Stimulated activated naive CD4-positive, alpha-beta T cell treated with Interleukin-2 at 50 U/mL for 16 hours (primary cell): Measurements from ENCODE around the gene MYO5A.
A peak's percentile ranks its signal among the peaks of the same experiment; 100 is the strongest.
"Not testable (repeated sequence)": the region's sequence is repeated elsewhere in the genome, so short reads cannot be mapped to it uniquely, and the experiment has no call there.

ENCODE experiments used
- DNase-seq: peaks from one replicate; lab custom pipeline; 2025; lab: John Stamatoyannopoulos, UW

MYO5A gene

GRCh38 chr15:52417957-52418356 is 110.7 kb downstream of the MYO5A start:
- DNase-seq = no peak

- no peak for DNase-seq
Measured at GRCh38 chr15:52417521-52417920, 111.2 kb downstream of the MYO5A start.

- not testable (repeated sequence) for DNase-seq
Measured at GRCh38 chr15:52416566-52416965, 112.1 kb downstream of the MYO5A start.

DNA sequence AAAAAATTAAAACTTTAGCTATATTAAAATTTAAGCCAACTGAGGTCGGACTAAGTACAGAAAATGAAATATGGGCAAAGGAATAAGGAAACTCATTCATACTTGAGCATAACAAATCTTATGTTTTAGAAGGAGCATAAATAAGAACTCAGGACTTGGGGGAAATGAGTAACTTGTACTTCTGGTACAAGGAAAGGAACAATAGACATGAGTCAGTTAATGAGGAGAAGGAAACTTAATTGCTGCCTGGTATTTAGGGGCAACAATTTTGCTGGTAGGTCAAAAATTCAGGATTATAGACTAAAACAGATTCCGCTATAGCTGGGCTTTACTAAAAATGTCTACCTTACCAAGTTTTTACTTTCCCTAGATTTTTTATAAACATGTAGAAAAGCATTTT is 113.1 kb downstream of the MYO5A start:
- DNase-seq = no peak

DNA sequence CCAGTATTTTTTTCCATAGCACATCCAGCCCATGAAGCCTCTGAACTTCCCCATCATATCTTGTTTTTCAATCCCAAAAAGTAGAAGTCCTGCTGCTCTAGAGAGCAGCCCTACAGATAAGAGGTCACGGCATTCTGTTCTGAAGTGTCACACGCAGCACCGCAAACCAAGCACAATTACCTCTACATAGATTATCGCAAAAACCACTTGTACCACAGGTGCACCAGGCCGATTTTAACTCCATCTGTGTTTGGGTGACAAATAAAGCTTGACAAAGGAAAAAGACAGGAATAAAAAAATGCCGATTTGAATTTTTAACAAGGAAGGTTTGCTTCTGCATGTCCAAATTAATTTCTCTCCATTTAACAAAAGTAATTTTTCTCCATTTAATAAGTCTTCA is 113.7 kb downstream of the MYO5A start:
- DNase-seq = no peak

DNA sequence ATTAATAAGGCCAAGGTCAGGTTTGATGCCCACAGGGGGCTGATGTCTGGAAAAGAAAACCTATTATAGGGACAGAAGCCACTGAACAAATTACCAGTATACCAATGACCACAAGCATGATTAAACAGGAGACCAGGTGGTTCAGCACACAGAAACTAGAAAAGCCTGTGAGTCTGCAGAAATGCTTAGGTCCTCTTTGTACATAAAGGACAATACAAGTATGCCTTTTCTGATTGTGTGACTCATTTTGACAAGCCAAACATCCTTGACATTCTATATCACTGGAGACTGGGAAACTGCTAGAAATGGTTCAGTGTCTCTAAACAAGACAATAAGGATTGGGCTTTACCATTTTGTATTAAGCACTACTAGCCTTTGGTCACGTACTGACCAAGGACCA is 119.9 kb downstream of the MYO5A start:
- DNase-seq = no peak

- DNase-seq = no peak
Measured at GRCh38 chr15:52407374-52407773, 121.3 kb downstream of the MYO5A start.

- no peak for DNase-seq
Measured at GRCh38 chr15:52406601-52407000, 122.1 kb downstream of the MYO5A start.

DNA sequence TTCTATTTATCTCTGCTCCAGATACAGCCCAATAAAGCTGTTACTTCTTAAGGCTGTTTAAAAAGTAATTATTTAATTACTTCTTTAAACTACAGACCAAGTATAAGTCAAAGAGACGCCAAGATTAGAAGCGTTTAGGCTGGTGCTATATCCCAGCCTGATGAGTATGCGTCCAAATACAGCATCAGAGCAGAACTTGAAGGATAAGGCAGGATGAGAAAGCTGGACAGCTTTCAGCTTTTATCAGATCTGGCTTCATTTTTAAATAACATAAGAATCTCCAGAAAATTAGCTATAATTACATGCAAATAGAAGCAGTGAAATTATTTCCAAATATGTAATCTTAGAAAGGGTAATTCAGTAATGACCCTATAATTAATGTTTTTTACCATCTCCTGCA is 122.8 kb downstream of the MYO5A start:
- no peak for DNase-seq

DNA sequence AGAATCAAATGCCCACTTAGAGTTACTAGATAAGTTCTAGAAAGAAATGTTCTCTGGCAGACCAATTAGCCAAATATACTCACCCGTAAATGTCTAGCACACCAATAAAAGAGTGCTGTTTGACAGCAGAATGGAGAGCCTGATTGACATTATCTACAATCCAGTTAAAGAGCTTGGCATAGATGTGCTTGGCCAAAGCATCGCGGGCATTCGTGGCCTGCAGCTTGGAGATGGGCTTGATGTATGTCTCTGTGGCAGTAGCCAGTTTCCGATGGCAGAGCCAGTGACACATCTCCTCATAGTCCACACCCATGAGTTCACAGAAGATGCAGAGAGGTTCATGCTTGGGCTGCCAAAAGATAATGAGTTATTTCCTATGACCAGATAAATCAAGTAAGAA is 131.6 kb downstream of the MYO5A start:
- DNase-seq = no peak

GRCh38 chr15:52394118-52394517 is 134.6 kb downstream of the MYO5A start:
- DNase-seq = no peak

DNA sequence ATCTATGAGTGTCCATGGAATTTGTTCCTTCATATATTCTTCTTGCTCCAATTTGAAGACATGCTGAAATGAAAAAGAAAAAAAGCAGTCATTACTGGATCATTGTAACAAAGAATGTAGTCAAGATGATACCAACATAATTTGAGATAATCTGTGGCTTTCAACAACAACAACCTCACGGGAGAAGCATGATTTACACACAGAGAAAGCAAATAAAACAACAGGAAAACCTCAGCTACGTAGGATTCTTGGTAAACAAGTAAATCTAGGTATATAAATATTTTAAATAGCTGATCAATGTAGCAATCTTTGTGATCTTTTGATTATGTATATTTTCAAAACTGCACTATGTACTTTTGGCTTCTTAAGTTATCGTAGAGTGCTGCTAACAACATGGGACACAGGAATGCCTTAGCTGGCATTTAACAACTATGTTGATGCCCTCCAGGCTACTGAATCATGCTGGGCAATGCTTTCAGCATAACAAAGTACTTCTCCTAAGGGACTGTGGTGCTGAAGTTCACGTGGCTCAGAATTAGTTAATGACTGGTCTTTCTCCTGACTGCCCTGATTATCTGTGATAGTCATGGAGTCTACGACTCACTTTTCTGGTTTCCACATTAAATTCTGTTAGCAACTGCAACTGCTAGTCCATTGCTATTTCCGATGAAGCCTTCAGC is 136.5 kb downstream of the MYO5A start:
- DNase-seq = no peak

DNA sequence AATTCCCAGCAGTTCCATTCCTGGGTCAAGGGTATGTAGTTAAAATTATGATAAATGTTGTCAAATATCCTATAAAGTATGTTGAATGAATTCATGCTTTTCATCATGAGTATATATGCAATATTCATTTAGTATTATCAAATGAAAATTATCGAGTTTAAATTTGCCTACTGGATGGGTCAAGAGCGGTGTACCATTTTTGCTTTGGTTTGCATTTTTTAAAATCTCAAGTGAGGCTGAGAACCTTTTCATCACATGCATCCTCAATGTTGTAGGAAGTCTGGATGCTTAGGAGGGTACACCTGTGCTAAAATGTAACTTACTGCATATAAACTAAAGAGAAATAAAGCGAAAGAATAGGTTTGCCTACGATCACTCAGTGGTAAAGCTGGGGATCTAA is 137.6 kb downstream of the MYO5A start:
- DNase-seq = no peak

- DNase-seq = no peak
Measured at GRCh38 chr15:52385670-52386069, 143.0 kb downstream of the MYO5A start.

DNA sequence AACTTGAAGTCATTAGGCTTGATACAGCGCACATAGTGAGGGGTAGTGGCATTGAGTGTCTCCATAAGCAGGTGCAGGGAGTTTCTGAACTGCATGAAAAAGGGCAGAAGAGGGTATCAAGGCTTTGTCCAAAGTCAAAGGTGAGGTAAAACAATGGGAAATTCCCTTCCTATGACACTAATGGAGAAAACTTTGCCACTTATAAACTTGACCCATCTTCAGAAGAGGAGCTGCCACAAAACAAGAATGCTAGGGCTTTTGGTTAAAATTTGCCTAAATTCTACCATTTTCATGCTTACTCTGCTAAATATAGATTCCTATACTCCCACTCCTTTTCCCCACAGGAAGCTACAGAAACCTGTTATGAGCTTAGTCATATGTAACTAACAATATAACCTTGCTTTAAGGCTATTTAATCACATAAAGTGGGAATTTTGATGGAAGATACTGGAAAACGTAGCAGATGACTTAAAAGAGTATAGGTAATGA is 145.5 kb downstream of the MYO5A start:
- no peak for DNase-seq

DNA sequence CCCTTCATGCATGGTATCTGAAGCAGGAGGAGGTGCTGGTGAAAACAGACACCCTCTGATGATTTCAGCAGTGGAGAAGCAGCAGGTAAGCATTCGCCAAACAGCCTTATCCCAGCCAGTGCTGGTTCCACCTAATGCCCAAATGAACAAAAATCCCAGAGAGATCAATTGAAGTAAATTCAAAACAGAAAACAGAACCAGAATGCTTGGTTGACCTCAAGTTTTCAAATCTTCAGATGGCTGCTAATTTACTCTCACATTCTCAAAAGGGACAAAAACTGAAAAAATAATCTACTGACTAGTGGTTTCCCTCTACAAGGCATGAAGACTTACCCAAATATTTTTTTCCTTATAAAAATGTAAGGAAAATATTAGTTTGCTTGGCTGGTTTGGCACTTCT is 146.0 kb downstream of the MYO5A start:
- no peak for DNase-seq

DNA sequence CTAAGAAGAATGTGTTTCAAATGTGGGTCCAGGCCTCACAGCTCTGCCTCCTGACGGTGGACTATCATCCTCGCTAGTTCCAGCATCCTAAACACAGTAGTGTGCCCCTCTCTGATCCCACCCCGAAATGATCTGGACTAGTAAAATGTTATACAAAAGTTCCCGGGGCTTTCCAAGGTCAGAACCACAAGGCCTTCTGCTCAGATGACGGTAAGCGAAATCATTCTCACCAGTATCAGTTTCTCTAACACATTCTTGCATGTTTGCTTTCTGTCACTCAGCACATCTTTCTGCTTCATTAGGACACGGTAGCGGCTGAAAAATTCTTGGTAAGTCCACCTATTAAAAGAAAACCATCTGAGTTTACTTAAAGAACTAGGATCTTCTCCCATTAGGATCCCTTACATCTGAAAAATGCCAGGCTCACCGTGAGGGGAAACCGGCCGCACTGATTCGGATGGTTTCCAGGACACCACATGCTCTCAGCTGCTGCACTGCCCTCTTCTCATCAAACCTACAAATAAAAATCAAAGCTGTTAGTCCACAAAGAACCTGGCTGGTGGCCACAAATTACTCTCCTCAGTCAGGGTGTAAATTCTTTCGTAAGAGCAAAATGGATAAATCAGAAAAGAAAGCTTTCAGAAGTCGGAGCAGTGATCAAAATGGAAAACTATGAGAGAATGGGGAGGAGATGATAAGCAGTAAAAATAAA is 149.1 kb downstream of the MYO5A start:
- DNase-seq = peak; percentile 1

- no peak for DNase-seq
Measured at GRCh38 chr15:52378746-52379394, 149.8 kb downstream of the MYO5A start.

GRCh38 chr15:52370010-52370409 is 158.7 kb downstream of the MYO5A start:
- no peak for DNase-seq

DNA sequence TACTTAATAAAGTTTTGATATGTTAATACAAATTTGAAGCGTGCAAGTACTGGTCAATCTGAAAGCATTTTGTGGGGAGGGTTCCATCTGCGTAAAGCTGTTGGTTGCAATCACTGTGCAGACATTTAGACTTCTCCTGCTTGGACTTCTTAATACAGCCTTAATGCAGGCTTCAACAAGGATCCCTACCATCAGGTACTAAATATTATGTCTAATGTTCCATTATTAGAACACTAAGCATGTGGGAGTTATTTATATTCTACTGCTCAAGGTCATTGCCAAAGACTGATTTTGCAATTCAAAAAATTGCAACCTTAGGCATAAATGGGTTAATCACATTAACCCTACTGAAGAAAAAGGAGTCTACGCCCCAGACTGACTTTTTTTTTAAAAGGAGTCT is 159.2 kb downstream of the MYO5A start:
- DNase-seq = no peak

GRCh38 chr15:52369030-52369429 is 159.7 kb downstream of the MYO5A start:
- DNase-seq = no peak

GRCh38 chr15:52368402-52368801 is 160.3 kb downstream of the MYO5A start:
- DNase-seq = no peak

DNA sequence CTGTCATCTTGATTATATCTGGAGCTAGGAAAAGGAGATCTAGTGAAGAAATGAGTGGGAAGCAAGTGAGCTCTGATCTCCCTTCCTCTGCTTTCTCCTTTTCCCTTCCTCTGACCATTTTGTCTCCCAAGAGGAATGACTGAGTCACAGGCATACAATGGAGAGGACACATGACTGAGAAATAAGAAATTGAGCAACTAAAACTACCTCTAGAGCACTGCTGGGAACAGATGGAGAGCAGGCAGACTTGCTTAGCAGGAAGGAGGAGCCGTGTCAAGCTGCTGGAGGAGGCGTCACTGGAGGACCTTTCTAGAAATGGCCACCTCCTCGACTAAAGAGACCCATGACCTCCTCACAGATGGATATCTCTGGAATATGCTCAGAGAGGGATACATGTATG is 166.2 kb downstream of the MYO5A start:
- DNase-seq = no peak
